SK-N-MC (cell line): ENCODE results near the gene YIPF2.
A peak's percentile ranks its signal among the peaks of the same experiment; 100 is the strongest.

Experiments
- DNase-seq: peaks from one replicate; pipeline ENCODE4 v3.0.0-alpha.2; 2011; ENCODE audit warnings: low read depth, low spot score
- H3K27ac ChIP-seq: fragments of 200-600 bp; sonication (generic); 2 replicates; pipeline ENCODE4 v1.5.1; 2016; ENCODE audit warnings: mixed run types
- H3K36me3 ChIP-seq: fragments of 200-600 bp; sonication (generic); 2 replicates; pipeline ENCODE4 v1.6.1; 2017; ENCODE audit warnings: antibody characterized with exemption, low read length, mixed read lengths; ENCODE audit not compliant: insufficient read depth
- H3K4me3 ChIP-seq: fragments of 200-600 bp; sonication (generic); 2 replicates; pipeline ENCODE4 v1.5.1; 2016
- H3K9ac ChIP-seq: fragments of 200-600 bp; sonication (generic); 2 replicates; pipeline ENCODE4 v1.8.0; 2017; ENCODE audit warnings: mixed run types, mixed read lengths; ENCODE audit not compliant: insufficient read length
- H3K9me3 ChIP-seq: fragments of 200-600 bp; sonication (generic); 2 replicates; pipeline ENCODE4 v1.6.1; 2017; ENCODE audit warnings: low read depth, mild to moderate bottlenecking, antibody characterized with exemption, low read length, moderate library complexity, mixed read lengths
- EZH2 ChIP-seq: fragments of 200-600 bp; sonication (generic); IDR thresholded peaks from one replicate; pipeline ENCODE4 v1.6.1; 2017; ENCODE audit warnings: antibody characterized with exemption
- FOXP2 ChIP-seq: optimal IDR thresholded peaks from 2 replicates; pipeline ENCODE3; 2011; ENCODE audit warnings: mild to moderate bottlenecking, moderate library complexity; ENCODE audit not compliant: insufficient read depth; ENCODE audit errors: extremely low read length, control extremely low read depth
- POLR2AphosphoS5 ChIP-seq: IDR thresholded peaks from 2 replicates; pipeline ENCODE4 v1.6.1; 2012; ENCODE audit warnings: mild to moderate bottlenecking, low read depth, low read length, borderline replicate concordance

YIPF2 gene

GRCh38 chr19:10928563-10929401 lies at the start of gene YIPF2, which contains the start of gene TIMM29:
Gene YIPF2 (minus strand): TSS chr19:10928639. CDS start chr19:10928410, 229 bp downstream.
Gene TIMM29 (plus strand): TSS chr19:10928811. CDS start chr19:10928823, 12 bp downstream.
- TF ChIP-seq FOXP2 (peak; percentile 42), EZH2 (no peak), POLR2AphosphoS5 (peak; percentile 94)
- peaks cover 6% of the 10 kb centered on the region for H3K36me3 ChIP-seq
- DNase-seq = peak; percentile 92
- no peaks in the 10 kb centered on the region for H3K9me3 ChIP-seq
- peak within 1 kb of the TSS; percentile 94 for H3K4me3 ChIP-seq
- H3K9ac ChIP-seq = peak within 1 kb of the TSS; percentile 81
- H3K27ac ChIP-seq = no peak within 1 kb of the TSS

GRCh38 chr19:10977742-10978092 lies 49.3 kb upstream of the YIPF2 start:
- no peak overlapping the region for H3K4me3 ChIP-seq
- no peak overlapping the region for H3K9ac ChIP-seq
- peaks cover 12% of the 10 kb centered on the region; the same call in 1 of the 2 replicates for H3K36me3 ChIP-seq
- no peaks in the 10 kb centered on the region for H3K9me3 ChIP-seq
- TF ChIP-seq EZH2 (no peak), POLR2AphosphoS5 (no peak), FOXP2 (no peak)
- no peak for DNase-seq
- H3K27ac ChIP-seq = no peak overlapping the region

- peaks cover 16% of the 10 kb centered on the region; the same call in 1 of the 2 replicates for H3K36me3 ChIP-seq
- TF ChIP-seq POLR2AphosphoS5 (no peak), EZH2 (no peak)
- H3K9me3 ChIP-seq = no peaks in the 10 kb centered on the region
- no peak overlapping the region for H3K27ac ChIP-seq
- no peak for DNase-seq
- H3K4me3 ChIP-seq = no peak overlapping the region
- no peak overlapping the region for H3K9ac ChIP-seq
These were observed 47.9 kb upstream of the YIPF2 start for GRCh38 chr19:10976131-10976892.

GRCh38 chr19:10975374-10976130 lies 47.1 kb upstream of the YIPF2 start:
- H3K9ac ChIP-seq = no peak overlapping the region
- TF ChIP-seq FOXP2 (no peak), POLR2AphosphoS5 (no peak), EZH2 (no peak)

GRCh38 chr19:10971107-10971726 lies 42.8 kb upstream of the YIPF2 start:
- TF ChIP-seq FOXP2 = no peak
- TF ChIP-seq EZH2 = no peak
- no peak for TF ChIP-seq POLR2AphosphoS5
- DNase-seq = no peak
- H3K9ac ChIP-seq = no peak overlapping the region
- no peak overlapping the region for H3K27ac ChIP-seq
- H3K4me3 ChIP-seq = no peak overlapping the region
- H3K9me3 ChIP-seq = no peaks in the 10 kb centered on the region
- peaks cover 9% of the 10 kb centered on the region; the same call in 1 of the 2 replicates for H3K36me3 ChIP-seq

More at GRCh38 chr19:10975374-10976130, 47.1 kb upstream of the YIPF2 start:
- no peak for DNase-seq
- Histone ChIP-seq H3K9me3 (no peaks in the 10 kb centered on the region), H3K27ac (no peak overlapping the region), H3K4me3 (no peak overlapping the region), H3K36me3 (peaks cover 9% of the 10 kb centered on the region; the same call in 1 of the 2 replicates)

- Histone ChIP-seq H3K9ac (no peak overlapping the region), H3K9me3 (no peaks in the 10 kb centered on the region), H3K36me3 (peaks cover 22% of the 10 kb centered on the region; the same call in 1 of the 2 replicates), H3K27ac (no peak overlapping the region), H3K4me3 (no peak overlapping the region)
- no peak for DNase-seq
- TF ChIP-seq FOXP2 (no peak), POLR2AphosphoS5 (no peak), EZH2 (no peak)
These were observed 40.2 kb upstream of the YIPF2 start for GRCh38 chr19:10968527-10969135.

GRCh38 chr19:10966809-10967208 lies 38.4 kb upstream of the YIPF2 start:
- 0 out of 2 replicates have a peak overlapping the region, but pooled peaks have one; percentile 36 for H3K27ac ChIP-seq
- no peak overlapping the region for H3K4me3 ChIP-seq
- H3K9ac ChIP-seq = no peak overlapping the region
- peaks cover 13% of the 10 kb centered on the region; the same call in 1 of the 2 replicates for H3K36me3 ChIP-seq
- DNase-seq = no peak
- no peak for TF ChIP-seq FOXP2
- no peak for TF ChIP-seq EZH2
- TF ChIP-seq POLR2AphosphoS5 = no peak
- H3K9me3 ChIP-seq = no peaks in the 10 kb centered on the region
